HepG2 (cell line): ENCODE data around the gene CNPPD1. TPM values are rescaled to one million over a fixed set of nuclear protein-coding genes. Genes with fewer than 3 reads are reported as not detected.

Experiments used
- ARHGAP35 ChIP-seq: sonication (generic); formaldehyde crosslinking; IDR thresholded peaks from 2 replicates; pipeline ENCODE4 v1.9.0; 2022; ENCODE audit warnings: mild to moderate bottlenecking, inconsistent platforms, moderate library complexity, missing genetic modification reagents, borderline replicate concordance
- ASH2L ChIP-seq: fragments of 300-600, 200-600 bp; sonication (generic); IDR thresholded peaks from 2 replicates; pipeline ENCODE4 v1.7.0; 2017; ENCODE audit warnings: low read depth, mild to moderate bottlenecking, moderate library complexity, mixed read lengths, low read length; ENCODE audit not compliant: insufficient read length
- ELF3 ChIP-seq: IDR thresholded peaks from 2 replicates; pipeline ENCODE4 v1.6.1; 2016; ENCODE audit warnings: missing genetic modification reagents, missing compliant biosample characterization
- FOSL2 ChIP-seq: sonication (generic); formaldehyde crosslinking; IDR thresholded peaks from 2 replicates; pipeline ENCODE4 v1.4.0; 2020; ENCODE audit warnings: missing genetic modification reagents
- FOXJ3 ChIP-seq: sonication (generic); formaldehyde crosslinking; IDR thresholded peaks from 2 replicates; pipeline ENCODE4 v1.4.0; 2020; ENCODE audit warnings: missing genetic modification reagents, mild to moderate bottlenecking, borderline replicate concordance
- MZF1 ChIP-seq: sonication (generic); formaldehyde crosslinking; IDR thresholded peaks from 2 replicates; pipeline ENCODE4 v1.8.1; 2023; ENCODE audit warnings: mild to moderate bottlenecking, missing genetic modification reagents, borderline replicate concordance
- NFATC3 ChIP-seq: sonication (generic); formaldehyde crosslinking; IDR thresholded peaks from 2 replicates; pipeline ENCODE4 v1.5.1; 2020; ENCODE audit warnings: mild to moderate bottlenecking, missing genetic modification reagents
- NFKBIZ ChIP-seq: IDR thresholded peaks from 2 replicates; pipeline ENCODE4 v1.6.1; 2018; ENCODE audit warnings: missing genetic modification reagents, missing compliant biosample characterization
- ZNF17 ChIP-seq: sonication (generic); formaldehyde crosslinking; IDR thresholded peaks from 2 replicates; pipeline ENCODE4 v1.5.0; 2020; ENCODE audit warnings: mild to moderate bottlenecking, missing genetic modification reagents
- ZNF296 ChIP-seq: sonication (generic); formaldehyde crosslinking; conservative IDR thresholded peaks from 2 replicates; pipeline ENCODE4 v1.5.0; 2020; ENCODE audit warnings: mild to moderate bottlenecking, missing genetic modification reagents
- ZNF746 ChIP-seq: sonication (generic); formaldehyde crosslinking; IDR thresholded peaks from 2 replicates; pipeline ENCODE4 v1.8.0; 2022; ENCODE audit warnings: mild to moderate bottlenecking, missing genetic modification reagents
- ZSCAN20 ChIP-seq: sonication (generic); formaldehyde crosslinking; IDR thresholded peaks from 2 replicates; pipeline ENCODE4 v1.4.0; 2020; ENCODE audit warnings: missing genetic modification reagents, mild to moderate bottlenecking, borderline replicate concordance
- polyA plus RNA-seq, 8 experiments: library from polyadenylated mRNA; depleted of rRNA in 3 of 8; stranded (reverse) in 7 of 8; unstranded in 1 of 8; fragments of >200 nt; fragmentation: Illumina TruSeq in 4 of 8; extraction: Trizol in 4 of 8; gene quantifications; 2 replicates each; pipeline versions ENCODE4 v1.2.1 to v1.2.3, GENCODE V29; 2011 to 2016; ENCODE audit warnings: low read depth in 4 of 8, missing spikeins in 1 of 8, mixed read lengths in 1 of 8; ENCODE audit not compliant: insufficient read depth in 1 of 8
- total RNA-seq, 5 experiments: library from RNA; depleted of rRNA; stranded (reverse); fragments of >200 nt; fragmentation: Illumina TruSeq; extraction: Trizol; gene quantifications; 2 replicates each; pipeline ENCODE4 v1.2.3, GENCODE V29; 2016; ENCODE audit warnings: low read depth in 1 of 5
- TF ChIP-seq, protein P1 (sequence below): sonication (generic); formaldehyde crosslinking; IDR thresholded peaks from 2 replicates; pipeline ENCODE4 v1.4.0; 2020; ENCODE audit warnings: missing genetic modification reagents
- TF ChIP-seq, protein P2 (sequence below): sonication (generic); formaldehyde crosslinking; IDR thresholded peaks from 2 replicates; pipeline ENCODE4 v1.5.1; 2020; ENCODE audit warnings: mild to moderate bottlenecking, missing genetic modification reagents, moderate library complexity
- TF ChIP-seq, protein P3 (sequence below): sonication (generic); formaldehyde crosslinking; IDR thresholded peaks from 2 replicates; pipeline ENCODE4 v1.4.0; 2020; ENCODE audit warnings: mild to moderate bottlenecking, missing genetic modification reagents
- TF ChIP-seq, protein P4 (sequence below): sonication (generic); formaldehyde crosslinking; IDR thresholded peaks from 2 replicates; pipeline ENCODE4 v1.8.0; 2022; ENCODE audit warnings: mild to moderate bottlenecking, missing genetic modification reagents, borderline replicate concordance
- TF ChIP-seq, protein P5 (sequence below): sonication (generic); formaldehyde crosslinking; IDR thresholded peaks from 2 replicates; pipeline ENCODE4 v1.8.0; 2022; ENCODE audit warnings: missing genetic modification reagents, mild to moderate bottlenecking, borderline replicate concordance

CNPPD1 gene
- total and polyA plus RNA-seq, 2 of the 13 experiments (the other 11 are each of a cell fraction or from before 2014, with no cell fraction given), result 35.5 to 49.4 TPM

DNA sequence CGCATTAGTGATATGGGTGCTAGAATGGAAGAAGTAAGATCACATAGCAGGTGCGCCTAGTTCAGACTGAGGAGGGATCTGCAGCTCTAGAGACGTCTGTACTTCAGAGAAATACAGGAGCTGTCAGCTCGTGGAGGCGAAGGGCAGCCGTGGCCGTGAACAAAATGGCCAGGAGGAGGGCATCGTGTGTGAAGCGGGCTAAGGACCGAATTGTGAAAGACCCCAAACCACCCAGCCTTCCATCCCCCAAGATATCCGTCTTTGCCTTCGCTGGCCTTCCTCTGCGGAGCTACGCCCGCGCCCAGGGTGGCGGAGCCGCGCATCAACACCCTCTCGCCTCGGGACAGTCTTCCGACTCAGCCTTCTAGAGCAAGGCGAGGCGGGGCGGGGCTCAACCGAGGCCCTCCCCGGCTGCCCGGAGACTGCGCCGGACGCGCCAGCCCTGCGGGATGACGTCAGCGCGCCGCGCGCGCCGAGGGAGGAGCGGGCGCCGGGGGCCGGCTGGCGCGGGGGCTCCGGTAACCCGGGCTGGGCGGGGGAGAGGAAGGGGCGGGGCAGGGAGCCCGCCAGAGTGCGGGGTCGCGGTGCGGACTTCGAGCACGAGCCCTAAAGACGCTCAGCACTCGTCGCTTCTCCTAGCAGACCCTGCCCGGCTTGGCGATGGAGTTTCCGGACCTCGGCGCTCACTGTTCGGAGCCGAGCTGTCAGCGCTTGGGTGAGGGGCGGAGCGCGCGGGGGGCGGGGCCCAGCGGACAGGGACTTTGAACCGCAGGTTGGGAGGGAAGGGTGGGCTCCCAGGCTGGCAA lies 29.8 kb upstream of the CNPPD1 start, which contains the start of gene ZFAND2B (continued):
- TF ChIP-seq, protein P1, sequence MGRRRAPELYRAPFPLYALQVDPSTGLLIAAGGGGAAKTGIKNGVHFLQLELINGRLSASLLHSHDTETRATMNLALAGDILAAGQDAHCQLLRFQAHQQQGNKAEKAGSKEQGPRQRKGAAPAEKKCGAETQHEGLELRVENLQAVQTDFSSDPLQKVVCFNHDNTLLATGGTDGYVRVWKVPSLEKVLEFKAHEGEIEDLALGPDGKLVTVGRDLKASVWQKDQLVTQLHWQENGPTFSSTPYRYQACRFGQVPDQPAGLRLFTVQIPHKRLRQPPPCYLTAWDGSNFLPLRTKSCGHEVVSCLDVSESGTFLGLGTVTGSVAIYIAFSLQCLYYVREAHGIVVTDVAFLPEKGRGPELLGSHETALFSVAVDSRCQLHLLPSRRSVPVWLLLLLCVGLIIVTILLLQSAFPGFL, result no peak
- TF ChIP-seq ELF3 (CRISPR knock-in tag) (peak; percentile 72), FOSL2 (peak; percentile 53), ZSCAN20 (CRISPR knock-in tag) (peak; percentile 63; the same call in 1 of the 2 replicates), ZNF296 (CRISPR knock-in tag) (no peak), NFATC3 (0 out of 2 replicates have a peak, but pooled peaks have one; percentile 12), MZF1 (no peak), ASH2L (peak; percentile 92), ZNF746 (CRISPR knock-in tag) (no peak; the same call in 1 of the 2 replicates), NFKBIZ (CRISPR knock-in tag) (peak; percentile 66; the same call in 1 of the 2 replicates), ARHGAP35 (CRISPR knock-in tag) (peak; percentile 85; the same call in 1 of the 2 replicates), FOXJ3 (CRISPR knock-in tag) (no peak), ZNF17 (CRISPR knock-in tag) (no peak)
- TF ChIP-seq, protein P2, sequence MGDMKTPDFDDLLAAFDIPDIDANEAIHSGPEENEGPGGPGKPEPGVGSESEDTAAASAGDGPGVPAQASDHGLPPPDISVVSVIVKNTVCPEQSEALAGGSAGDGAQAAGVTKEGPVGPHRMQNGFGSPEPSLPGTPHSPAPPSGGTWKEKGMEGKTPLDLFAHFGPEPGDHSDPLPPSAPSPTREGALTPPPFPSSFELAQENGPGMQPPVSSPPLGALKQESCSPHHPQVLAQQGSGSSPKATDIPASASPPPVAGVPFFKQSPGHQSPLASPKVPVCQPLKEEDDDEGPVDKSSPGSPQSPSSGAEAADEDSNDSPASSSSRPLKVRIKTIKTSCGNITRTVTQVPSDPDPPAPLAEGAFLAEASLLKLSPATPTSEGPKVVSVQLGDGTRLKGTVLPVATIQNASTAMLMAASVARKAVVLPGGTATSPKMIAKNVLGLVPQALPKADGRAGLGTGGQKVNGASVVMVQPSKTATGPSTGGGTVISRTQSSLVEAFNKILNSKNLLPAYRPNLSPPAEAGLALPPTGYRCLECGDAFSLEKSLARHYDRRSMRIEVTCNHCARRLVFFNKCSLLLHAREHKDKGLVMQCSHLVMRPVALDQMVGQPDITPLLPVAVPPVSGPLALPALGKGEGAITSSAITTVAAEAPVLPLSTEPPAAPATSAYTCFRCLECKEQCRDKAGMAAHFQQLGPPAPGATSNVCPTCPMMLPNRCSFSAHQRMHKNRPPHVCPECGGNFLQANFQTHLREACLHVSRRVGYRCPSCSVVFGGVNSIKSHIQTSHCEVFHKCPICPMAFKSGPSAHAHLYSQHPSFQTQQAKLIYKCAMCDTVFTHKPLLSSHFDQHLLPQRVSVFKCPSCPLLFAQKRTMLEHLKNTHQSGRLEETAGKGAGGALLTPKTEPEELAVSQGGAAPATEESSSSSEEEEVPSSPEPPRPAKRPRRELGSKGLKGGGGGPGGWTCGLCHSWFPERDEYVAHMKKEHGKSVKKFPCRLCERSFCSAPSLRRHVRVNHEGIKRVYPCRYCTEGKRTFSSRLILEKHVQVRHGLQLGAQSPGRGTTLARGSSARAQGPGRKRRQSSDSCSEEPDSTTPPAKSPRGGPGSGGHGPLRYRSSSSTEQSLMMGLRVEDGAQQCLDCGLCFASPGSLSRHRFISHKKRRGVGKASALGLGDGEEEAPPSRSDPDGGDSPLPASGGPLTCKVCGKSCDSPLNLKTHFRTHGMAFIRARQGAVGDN, result peak; percentile 93
- TF ChIP-seq, protein P3, sequence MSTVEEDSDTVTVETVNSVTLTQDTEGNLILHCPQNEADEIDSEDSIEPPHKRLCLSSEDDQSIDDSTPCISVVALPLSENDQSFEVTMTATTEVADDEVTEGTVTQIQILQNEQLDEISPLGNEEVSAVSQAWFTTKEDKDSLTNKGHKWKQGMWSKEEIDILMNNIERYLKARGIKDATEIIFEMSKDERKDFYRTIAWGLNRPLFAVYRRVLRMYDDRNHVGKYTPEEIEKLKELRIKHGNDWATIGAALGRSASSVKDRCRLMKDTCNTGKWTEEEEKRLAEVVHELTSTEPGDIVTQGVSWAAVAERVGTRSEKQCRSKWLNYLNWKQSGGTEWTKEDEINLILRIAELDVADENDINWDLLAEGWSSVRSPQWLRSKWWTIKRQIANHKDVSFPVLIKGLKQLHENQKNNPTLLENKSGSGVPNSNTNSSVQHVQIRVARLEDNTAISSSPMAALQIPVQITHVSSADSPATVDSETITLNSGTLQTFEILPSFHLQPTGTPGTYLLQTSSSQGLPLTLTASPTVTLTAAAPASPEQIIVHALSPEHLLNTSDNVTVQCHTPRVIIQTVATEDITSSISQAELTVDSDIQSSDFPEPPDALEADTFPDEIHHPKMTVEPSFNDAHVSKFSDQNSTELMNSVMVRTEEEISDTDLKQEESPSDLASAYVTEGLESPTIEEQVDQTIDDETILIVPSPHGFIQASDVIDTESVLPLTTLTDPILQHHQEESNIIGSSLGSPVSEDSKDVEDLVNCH (CRISPR knock-in tag), result 0 out of 2 replicates have a peak, but pooled peaks have one; percentile 78
- TF ChIP-seq, protein P4, sequence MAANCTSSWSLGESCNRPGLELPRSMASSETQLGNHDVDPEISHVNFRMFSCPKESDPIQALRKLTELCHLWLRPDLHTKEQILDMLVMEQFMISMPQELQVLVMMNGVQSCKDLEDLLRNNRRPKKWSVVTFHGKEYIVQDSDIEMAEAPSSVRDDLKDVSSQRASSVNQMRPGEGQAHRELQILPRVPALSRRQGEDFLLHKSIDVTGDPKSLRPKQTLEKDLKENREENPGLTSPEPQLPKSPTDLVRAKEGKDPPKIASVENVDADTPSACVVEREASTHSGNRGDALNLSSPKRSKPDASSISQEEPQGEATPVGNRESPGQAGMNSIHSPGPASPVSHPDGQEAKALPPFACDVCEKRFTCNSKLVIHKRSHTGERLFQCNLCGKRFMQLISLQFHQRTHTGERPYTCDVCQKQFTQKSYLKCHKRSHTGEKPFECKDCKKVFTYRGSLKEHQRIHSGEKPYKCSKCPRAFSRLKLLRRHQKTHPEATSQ (CRISPR knock-in tag), result peak; percentile 60; the same call in 1 of the 2 replicates
- TF ChIP-seq, protein P5, sequence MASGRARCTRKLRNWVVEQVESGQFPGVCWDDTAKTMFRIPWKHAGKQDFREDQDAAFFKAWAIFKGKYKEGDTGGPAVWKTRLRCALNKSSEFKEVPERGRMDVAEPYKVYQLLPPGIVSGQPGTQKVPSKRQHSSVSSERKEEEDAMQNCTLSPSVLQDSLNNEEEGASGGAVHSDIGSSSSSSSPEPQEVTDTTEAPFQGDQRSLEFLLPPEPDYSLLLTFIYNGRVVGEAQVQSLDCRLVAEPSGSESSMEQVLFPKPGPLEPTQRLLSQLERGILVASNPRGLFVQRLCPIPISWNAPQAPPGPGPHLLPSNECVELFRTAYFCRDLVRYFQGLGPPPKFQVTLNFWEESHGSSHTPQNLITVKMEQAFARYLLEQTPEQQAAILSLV (CRISPR knock-in tag), result peak; percentile 98
